Astrocyte (in vitro differentiated cells and primary cell): ENCODE data around the gene HOXD9.

ENCODE experiments used
- CTCF ChIP-seq: IDR thresholded peaks from 2 replicates; pipeline ENCODE4 v1.5.1; 2011; ENCODE audit warnings: low read depth, mild to moderate bottlenecking, inconsistent platforms, low read length, moderate library complexity; ENCODE audit not compliant: insufficient read depth
- EZH2 ChIP-seq: IDR thresholded peaks from 2 replicates; pipeline ENCODE4 v1.6.1; 2012; ENCODE audit warnings: mild to moderate bottlenecking, low read length, inconsistent platforms; ENCODE audit not compliant: insufficient read depth

DNA sequence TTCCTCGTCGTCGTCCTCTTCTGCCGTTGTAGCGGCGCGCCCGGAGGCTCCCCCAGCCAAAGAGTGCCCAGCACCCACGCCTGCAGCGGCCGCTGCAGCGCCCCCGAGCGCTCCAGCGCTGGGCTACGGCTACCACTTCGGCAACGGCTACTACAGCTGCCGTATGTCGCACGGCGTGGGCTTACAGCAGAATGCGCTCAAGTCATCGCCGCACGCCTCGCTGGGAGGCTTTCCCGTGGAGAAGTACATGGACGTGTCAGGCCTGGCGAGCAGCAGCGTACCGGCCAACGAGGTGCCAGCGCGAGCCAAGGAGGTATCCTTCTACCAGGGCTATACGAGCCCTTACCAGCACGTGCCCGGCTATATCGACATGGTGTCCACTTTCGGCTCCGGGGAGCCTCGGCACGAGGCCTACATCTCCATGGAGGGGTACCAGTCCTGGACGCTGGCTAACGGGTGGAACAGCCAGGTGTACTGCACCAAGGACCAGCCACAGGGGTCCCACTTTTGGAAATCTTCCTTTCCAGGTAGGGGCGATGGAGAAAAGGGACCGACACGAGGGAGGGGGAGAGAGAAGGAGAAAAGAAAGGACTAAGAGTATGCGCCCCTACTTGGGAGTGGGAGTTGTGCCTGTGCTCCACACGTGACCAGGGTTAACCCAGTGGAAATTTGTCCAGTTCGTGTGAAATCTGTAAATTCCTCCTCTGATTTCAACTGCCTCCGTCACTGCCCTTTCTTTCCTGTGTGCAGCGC, 29.2 kb upstream of the HOXD9 start:
- TF ChIP-seq CTCF, result no peak
- peak; percentile 95 for TF ChIP-seq EZH2
